AG04450 (cell line): ENCODE data around the gene NCAN. TPM values are rescaled to one million over a fixed set of nuclear protein-coding genes. Genes with fewer than 3 reads are reported as not detected.

Source experiments
- CTCF ChIA-PET: fragments of 300-600, 350-600 bp; formaldehyde crosslinking; extraction: SDS; loops from one replicate; lab custom pipeline; 2022; ENCODE audit warnings: antibody characterized with exemption, inconsistent platforms; lab: Charles Lee
- POLR2A ChIA-PET: fragments of 350-600 bp; formaldehyde crosslinking; extraction: SDS; loops from one replicate; lab custom pipeline; 2021; ENCODE audit warnings: antibody characterized with exemption, inconsistent platforms; lab: Yijun Ruan, JAX
- DNase-seq: peaks from one replicate; pipeline ENCODE4 v3.0.0-alpha.2; 2011; ENCODE audit warnings: low read depth, low spot score
- H3K27ac ChIP-seq: one replicate; pipeline ENCODE4 v1.5.1; 2012; ENCODE audit warnings: low read depth, low read length, control low read depth
- H3K27me3 ChIP-seq: one replicate; pipeline ENCODE4 v1.6.0; 2012; ENCODE audit warnings: low read length; ENCODE audit not compliant: control insufficient read depth, insufficient read depth
- H3K4me3 ChIP-seq: 2 replicates; pipeline ENCODE4 v1.5.1; 2011; ENCODE audit warnings: mild to moderate bottlenecking, low read depth, low read length, control low read depth
- H3K9me3 ChIP-seq: 2 replicates; pipeline ENCODE4 v1.5.1; 2012; ENCODE audit warnings: low read length; ENCODE audit not compliant: control insufficient read depth, insufficient read depth
- CTCF ChIP-seq: IDR thresholded peaks from 2 replicates; pipeline ENCODE4 v1.5.1; 2011; ENCODE audit warnings: low read depth, low read length, control low read depth, inconsistent platforms
- polyA plus RNA-seq: library from polyadenylated mRNA; depleted of rRNA; stranded (reverse); fragments of >200 nt; gene quantifications from 2 replicates; pipeline ENCODE4 v1.2.3, GENCODE V29; 2011

NCAN gene
- polyA plus RNA-seq, 1 experiment, result not detected

- Histone ChIP-seq H3K9me3 (peaks cover 13% of the 10 kb centered on the region), H3K4me3 (no peak overlapping the region), H3K27me3 (peaks cover 49% of the 10 kb centered on the region), H3K27ac (no peak overlapping the region)
- ChIA-PET POLR2A (no interaction called here), CTCF (interaction anchor here (0.6 kb wide), 1 partner anchor 68 kb away, joined by 4 read pairs; no protein-coding TSS in a partner anchor)
- no peak for DNase-seq
- no peak for TF ChIP-seq CTCF
Observed at GRCh38 chr19:19259741-19260140, 48.0 kb downstream of the NCAN start.

DNA sequence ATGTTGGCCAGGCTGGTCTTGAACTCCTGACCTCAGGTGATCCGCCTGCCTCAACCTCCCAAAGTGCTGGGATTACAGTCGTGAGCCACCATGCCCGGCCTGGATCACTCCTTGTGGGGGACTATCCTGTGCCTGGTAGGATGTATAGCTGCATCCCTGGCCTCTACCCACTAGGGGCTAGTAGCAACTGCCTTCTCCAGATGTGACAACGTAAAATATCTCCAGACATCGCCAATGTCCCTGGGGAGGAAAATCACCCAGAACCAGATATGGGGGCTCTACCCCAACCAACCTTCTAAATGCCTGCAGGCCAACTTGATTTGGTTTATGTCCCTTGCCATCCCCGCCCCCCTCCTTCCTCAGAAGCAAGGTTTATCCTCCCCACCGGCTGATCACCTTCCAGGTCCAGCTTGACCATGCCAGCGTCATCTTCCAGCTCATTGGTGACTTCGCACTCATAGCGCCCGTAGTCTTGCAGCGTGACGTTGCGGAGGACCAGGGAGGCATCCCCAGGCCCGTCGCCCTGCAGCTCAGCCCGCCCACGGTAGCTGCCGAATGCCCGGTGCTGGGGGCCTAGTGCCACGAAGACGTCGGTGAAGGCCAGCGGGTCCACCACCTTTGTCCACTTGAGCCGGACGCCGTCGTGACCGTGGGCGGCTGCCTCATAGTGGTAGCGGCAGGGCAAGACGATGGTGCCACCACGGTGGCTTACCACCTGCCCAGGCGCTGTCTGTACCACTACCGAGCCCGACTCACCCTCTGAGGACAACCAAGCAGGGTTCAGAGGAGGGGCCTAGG, 48.9 kb downstream of the NCAN start:
- CTCF ChIA-PET, result no interaction called here
- TF ChIP-seq CTCF, result no peak

DNA sequence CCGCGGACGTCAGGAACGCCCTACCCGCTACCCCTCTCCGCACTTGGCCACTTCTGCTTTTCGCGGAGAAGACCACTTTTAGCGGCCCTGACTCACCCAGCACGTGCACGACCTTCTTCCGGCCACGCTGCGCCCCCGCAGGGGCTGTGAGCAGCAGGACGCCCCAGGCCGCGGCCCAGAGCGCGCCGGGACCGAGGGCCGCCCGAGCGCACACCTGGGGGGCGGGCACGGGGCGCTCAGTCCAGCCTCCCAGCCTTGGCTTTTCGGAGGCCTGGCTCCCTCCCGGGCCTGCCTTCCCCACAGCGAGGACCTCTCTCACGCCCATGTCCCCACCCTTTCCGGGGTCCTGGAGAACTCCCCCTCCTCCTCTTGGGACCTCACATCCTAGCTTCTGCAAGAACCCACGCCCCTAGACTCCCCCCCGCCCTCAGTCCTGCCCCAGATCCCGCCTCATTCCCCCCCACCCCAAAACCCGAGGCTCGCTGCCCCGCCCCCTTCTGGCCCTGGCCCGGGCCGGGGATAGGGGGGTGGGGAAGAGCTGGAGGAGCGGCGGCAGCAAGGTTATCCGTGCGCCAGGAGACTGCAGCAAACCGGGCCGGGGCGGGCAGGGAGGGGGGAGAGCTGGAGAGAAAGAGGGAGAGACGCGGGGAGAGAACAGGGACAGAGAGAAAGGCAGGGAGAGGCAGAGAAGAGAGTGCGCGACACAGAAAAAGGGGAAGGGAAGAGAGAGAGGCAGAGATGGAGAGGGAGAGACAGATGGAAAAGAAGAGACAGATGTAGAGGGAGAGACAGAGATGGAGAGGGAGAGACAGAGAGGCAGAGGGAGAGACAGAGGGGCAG, 49.8 kb downstream of the NCAN start:
- POLR2A ChIA-PET, result no interaction called here
- Histone ChIP-seq H3K27me3 (peaks cover 36% of the 10 kb centered on the region), H3K27ac (no peak overlapping the region)

More for the DNA sequence above, 48.9 kb downstream of the NCAN start:
- POLR2A ChIA-PET, result no interaction called here
- Histone ChIP-seq H3K27me3 (peaks cover 45% of the 10 kb centered on the region), H3K9me3 (peaks cover 13% of the 10 kb centered on the region), H3K4me3 (no peak overlapping the region), H3K27ac (no peak overlapping the region)
- DNase-seq, result no peak

DNA sequence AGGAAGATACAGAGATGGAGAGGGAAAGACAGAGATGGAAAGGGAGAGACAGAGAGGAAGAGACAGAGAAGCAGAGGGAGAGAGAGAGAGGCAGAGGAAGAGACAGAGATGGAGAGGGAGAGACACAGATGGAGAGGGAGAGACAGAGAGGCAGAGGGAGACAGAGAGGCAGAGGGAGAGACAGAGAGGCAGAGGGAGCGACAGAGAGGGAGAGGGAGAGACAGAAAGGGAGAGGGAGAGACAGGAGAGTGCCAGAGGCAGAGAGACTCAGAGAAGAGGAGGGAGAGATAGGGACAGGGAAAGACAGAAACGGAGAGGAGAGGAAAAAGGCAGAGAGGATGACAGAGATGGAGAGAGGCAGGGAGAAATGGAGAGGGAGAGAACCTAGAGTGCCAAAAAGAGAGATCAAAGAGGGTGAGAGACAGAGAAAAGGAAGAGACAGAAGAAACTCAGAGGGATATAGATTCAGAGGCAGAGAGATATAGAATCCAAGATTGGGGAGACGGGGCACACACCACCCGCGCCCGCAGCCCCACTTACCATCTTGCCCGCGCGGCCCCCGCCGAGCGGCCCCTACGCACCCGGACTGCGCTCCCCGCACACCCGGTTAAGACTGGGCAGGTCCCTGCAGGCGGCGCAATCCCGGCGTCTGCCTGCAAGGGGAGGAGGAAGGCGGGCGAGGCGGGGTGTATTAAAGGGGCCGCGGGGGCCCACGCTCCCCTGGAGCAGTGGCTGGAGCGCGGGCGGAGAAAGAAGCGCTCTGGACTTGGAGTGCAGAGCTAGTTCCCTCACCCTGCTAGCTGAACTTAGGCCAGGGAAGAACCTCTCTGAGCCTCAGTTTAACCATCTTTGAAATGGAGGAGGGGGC, 50.7 kb downstream of the NCAN start:
- POLR2A ChIA-PET, result no interaction called here
- CTCF ChIA-PET, result interaction anchor here (0.6 kb wide), 1 partner anchor 101 kb away, joined by 4 read pairs; no protein-coding TSS in a partner anchor
- Histone ChIP-seq H3K27me3 (peaks cover 34% of the 10 kb centered on the region), H3K9me3 (peaks cover 13% of the 10 kb centered on the region), H3K4me3 (no peak overlapping the region), H3K27ac (no peak overlapping the region)
- DNase-seq, result no peak
- TF ChIP-seq CTCF, result no peak

More for the DNA sequence above, 49.8 kb downstream of the NCAN start:
- no peak for TF ChIP-seq CTCF
- Histone ChIP-seq H3K4me3 (peak overlapping the region; percentile 32), H3K9me3 (peaks cover 13% of the 10 kb centered on the region)
- CTCF ChIA-PET, result interaction anchor here (0.6 kb wide), 1 partner anchor 102 kb away, joined by 4 read pairs; no protein-coding TSS in a partner anchor
- DNase-seq, result no peak
